Putamen (tissue), 1 donor: ENCODE results near the gene PRR35.

Experiments used
- DNase-seq: peaks from one replicate; pipeline ENCODE4 v3.0.0-alpha.2; 2016; ENCODE audit warnings: low spot score

Gene PRR35

DNA sequence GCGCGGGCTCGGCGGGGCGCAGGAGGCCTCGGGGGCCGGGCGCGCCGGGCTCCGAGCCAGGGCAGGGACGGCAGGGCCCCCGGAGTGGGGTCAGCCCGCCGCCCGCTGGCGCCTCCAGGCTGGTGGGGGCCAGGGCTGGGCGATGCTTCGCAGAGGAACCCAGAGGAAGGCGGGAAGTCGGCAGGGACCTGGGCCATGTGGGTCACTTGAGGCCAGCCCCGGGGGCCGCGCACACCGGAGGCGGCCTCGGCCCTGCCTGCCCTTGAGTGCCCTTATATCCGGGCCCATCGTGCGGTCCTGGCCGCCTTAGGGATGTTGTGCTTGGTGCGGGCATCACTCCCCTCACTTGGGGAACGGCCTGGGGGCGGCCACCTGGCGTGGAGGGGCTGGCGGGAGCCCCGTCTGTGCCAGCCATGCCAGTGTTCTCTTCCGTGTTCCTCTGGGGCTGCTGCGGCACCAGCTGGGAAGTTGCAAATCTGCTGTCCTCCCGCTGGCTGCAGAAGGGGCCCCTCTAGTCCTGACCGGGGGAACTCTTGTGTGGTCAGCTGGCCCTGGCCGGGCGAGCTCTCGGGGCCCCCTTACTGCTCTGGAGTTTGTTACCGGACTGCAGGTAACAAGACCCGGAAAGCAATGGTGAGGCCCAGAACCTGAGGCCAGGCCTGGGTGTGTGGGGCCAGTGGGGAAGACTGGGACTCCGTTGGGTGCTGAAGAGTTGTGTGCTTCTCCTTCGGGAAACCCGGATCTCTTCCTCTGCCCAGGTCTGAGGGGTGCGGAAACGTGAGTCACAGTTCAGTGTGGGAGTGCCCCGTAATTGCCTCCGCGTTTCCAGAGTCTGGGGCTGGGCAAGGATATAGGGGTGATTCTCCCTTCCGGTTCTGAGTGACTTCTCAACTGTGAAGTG is 31.8 kb upstream of the PRR35 start:
- no peak for DNase-seq

DNA sequence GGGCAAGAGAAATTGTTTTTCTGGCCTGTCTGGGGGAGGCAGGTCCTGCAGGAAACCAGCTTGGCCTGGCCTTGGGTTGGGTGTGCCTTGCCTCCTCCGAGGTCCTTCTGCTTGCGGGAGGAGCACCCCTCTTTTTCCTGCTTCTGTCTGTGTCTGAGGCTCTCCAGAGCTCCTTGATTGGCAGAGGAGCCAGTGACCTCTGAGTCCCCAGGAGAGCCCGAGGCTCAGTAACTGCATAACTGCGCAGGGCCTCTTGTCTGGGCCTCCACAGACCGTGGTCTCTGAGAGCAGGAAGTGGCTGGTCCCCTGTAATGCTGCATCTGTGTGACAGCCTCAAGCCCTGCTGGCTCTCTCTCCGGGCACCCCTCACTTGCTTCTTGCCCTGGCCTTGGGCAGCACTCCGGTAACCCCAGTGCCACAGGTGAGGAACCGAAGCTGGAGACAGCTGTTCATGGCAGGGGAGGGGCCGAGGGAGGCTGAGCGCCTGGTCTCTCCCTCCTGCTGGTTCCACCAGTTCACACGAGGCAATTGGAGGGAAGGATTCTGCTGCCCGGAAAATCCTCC is 31.1 kb upstream of the PRR35 start:
- no peak for DNase-seq

DNA sequence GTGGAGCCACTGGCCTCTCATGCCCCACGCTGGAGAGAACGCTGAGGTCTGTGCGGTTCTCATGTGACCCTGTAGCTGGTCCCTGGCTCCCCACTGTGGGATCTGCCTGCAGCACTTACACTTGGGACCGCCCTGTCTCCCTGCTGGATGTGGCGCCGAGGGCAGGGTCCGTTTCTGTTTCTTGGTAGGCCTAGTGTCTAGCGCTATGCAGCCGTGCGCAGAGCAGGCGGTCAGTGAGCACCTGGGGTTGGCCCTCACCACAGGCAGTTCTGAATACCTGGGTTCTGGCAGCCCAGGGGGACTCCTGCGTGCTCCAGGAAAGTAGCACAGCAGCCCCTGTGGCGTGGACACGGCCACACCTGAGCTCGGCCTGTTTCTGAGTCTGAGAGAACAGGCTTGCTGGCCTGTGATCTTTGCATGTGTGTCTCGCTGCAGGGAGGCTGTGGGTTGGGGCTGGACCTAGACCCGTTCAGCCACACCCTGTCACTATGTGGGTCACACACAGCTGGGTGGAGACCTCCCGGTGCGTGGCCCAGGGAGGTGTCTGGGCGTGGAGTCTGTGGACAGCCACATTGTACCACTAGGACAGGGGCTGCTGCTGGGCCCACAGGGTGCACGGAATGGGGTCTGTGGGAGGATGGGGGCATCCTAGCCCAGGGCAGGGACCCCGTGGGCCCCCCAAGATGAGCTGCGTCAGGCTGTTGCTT is 29.9 kb upstream of the PRR35 start:
- no peak for DNase-seq

DNA sequence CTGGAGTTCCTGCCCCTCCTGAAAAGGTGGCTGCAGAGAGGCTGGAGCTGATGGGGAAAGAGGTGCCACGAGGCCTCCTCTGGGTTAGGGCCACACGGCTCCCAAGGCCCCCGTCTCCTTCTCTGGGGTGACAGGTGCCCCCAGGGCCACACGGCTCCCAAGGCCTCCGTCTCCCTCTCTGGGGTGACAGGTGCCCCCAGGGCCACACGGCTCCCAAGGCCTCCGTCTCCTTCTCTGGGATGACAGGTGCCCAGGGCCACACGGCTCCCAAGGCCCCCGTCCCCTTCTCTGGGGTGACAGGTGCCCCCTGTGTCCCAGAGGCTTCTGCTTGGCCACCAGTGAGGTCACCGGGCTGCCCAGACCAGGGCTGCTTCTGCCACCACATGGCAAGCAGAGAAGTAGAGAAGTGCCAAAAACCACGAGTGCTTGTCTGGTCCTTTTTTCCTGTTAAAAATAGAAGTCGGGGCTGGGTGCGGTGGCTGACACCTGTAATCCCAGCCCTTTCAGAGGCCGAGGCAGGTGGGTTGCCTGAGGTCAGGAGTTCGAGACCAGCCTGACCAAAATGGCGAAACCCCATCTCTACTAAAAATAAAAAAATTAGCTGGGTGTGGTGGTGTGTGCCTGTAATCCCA is 28.6 kb upstream of the PRR35 start:
- no peak for DNase-seq

DNA sequence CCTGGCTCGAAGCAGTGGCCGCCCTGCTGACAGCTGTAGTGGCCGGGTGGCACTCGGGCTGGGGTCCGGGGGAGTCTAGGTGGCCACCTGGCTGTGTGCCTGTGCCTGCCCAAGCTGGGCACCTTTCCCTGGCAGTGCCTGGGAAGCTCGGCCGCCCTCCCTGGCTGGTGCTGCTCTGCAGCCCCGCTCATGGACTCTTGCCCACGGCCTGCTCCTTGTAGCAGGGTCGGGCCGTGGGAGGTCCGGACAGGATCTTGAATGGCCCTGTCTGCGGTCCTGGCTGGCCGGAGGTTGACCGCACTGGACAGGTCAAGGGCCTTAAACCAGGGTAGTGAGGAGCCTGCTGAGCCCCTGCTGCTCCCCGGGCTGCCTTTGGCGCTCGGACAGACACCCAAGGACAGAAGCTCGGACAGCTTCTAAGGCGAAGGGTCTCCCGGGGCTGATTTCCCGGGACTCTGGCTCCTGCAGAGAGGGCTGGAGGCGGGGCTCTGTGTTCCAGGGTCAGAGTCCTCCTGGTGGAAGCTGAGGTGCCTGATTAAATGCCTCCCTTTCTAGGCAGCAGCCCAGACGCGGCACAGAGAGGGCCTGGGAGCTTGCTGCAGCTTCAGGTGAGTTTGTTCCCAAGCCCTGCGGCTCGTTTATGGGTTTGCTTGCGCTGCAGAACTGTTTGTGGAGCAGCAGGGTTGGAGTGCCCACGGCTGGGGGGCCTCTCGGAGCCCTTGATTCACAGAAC is 26.6 kb upstream of the PRR35 start:
- no peak for DNase-seq

DNA sequence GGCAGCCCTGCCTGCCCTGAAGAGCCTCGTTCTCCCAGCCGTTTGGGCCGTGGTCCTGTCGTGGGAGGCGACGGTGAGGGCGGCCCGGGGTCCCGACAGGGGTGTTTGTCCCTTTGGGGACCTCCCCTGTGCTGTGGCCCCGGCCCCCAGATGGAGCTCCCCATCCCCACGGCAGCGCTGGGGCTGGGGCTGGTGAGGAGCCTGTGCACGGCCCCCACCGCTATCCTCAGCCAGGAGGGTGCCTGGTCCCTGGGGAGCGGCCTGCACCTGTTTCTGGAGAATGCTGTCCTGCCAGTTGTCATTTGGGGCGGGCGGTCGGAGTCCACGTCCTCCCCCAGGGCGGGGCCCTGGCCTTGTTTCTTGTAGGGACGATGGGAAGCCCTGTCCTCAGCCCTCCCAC is 26.1 kb upstream of the PRR35 start:
- no peak for DNase-seq

DNA sequence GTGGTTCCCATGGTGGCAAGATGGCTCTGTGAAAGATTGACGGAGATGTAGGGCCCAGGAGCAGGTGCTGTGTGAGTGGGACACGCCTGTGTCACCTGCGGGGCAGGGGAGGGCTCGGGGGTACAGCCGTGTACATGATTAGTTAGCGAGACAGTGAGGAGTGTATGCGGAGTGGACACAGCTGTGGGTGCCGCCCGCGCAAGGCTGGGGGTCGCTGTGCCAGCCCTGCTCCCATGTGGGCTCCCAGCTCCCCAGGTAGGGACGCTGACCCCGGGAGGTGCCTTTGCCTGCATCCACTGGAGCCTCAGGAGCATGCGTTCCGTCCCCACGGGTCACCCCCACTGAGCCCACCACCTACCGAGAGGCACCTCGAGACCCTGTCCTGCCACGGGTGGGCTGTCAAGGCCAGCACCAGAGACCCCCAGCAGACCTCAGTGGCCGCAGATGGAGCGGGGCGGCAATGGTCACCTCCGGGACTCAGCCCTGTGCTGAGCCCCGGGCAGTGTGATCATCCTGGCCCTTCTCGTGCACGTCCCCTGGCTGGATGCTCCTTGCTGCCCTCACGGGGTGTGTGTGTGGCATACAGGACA is 25.2 kb upstream of the PRR35 start:
- DNase-seq, result no peak

DNA sequence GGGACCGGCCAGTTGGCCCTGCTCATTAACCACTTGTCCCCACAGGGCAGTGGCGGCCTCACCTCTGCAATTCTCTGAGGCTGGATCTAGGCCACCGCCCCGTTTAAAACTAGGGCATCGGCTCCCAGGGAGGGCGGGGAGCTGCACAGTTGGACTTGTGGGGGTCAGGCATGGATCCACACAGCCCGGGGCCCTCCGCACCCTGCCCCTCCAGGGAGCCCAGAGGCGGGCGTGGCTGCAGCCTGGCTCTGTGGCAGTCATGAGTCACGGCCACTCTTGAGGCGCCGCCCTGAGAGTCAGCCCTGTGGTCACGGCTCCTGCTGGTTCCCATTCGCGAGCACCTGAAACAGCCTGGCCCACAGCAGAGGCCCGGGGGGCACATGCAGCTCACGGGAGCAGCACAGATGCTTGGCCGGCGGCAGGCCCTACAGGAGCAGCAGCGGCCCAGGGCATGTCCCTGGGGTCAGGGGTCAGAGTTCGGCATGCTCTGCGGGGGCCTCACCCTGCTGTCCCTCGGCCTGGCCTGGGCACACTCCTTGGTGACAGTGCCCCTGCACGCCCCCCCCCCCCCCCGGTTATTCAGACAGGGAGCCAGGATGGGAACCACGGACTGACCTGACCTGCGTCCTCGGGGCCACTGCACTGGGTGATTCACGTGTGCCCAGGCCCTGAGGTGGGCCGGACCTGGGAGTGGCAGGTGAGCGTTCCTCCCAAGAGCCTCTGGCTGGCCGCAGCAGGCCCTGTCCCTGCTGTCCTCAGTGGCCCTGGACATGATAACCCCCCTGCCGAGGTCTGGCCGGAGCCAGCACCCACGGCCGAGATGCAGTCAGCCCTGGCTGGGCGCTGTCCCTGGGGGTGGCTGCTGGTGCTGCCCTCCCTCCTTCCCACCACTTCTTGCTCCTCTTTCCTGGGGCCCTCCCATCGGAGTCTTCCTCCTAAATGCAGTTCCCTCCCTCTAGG is 24.5 kb upstream of the PRR35 start:
- no peak for DNase-seq

DNA sequence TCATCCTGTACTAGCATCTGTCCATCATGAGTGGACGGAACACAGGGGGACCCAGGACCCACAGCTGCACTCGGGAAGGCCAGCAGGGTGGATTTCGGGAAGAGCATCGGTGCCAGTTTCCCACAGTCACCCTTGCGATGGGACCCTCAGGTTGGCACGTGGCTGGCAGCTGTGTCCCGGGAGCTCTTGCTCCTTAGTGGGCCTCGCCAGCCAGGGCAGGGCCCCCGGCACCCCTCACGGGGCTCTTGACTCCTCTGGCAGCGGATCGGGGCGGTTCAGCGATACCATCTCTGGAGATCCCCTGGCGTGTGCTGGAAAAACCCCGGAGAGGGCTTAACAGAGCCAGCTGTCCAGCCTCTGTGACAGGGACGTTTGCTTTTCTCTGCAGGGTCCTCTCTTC is 23.4 kb upstream of the PRR35 start:
- no peak for DNase-seq

DNA sequence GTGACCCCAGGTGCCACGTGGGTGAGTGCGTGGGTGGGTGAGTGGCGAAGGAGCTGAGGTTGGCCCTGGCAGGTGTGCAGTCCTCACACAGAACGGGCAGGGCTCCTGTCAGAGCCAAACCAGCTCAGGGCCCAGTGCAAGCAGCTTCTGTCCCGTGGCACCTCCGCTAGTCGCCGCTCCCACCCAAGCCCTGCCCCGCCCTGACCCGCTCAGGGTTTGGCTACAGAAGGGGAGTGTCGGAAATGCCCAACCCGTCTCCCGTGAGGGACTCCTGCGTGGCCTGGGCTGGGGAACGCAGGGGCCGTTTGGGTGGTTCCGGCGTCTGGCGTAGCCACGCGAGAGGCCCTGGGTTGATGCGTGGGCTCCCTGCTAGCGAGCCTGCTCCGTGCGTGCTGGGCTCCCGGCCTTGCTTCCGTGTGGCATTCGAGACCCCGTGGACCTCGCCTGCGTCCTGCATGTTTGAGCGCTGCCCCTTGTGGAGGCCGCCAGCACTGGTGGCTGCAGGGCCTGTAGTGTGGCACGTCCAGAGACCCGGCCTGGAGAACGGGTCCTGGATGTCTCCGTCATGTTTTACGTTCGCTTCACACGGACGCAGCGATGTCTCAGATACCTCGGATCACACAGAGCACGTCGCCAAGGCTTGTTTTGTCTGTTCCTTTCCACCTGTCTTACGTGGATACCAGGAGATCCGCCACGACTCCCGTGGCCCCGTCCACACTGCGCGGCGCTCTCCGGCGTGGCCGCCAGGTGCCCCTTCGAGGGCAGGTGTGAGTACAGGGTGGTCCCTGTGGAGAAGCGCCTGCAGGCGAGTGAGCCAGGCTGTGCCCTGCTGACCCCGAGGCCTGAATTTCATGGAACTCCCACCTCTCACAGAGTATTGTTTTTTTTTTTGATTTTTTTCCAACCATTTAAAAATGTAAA is 22.5 kb upstream of the PRR35 start:
- DNase-seq, result no peak

DNA sequence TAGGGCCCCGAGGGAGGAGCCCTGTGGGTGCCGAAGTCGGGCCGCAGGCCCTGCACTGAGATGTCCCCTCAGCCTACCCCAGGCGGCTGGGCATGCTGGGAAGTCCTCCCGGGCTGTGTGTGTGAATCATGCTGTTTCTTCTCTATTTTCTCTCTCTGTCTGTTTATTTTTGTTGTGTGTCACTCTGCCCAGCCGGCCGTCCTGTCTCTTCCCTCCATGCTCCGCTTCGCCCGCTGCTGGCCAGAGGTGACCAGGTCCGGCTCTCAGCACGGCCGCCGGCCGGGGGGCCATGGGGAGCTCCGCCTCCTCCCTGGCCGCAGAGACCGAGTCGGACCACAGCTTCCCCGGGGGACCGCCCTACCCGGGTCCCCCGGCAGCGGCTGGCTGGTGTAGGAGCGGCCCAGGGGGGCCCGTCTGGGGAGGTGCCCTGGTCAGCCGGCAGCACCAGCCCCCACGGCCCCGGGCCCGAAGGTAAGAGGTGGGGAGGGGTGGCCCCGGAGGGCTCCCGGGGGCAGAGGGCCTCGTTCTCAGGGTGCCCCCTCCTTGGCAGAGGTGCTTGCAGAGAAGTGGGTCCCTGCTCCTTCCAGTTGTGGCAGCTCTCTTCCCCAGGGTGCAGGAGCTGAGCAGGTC is 20.2 kb upstream of the PRR35 start:
- no peak for DNase-seq

DNA sequence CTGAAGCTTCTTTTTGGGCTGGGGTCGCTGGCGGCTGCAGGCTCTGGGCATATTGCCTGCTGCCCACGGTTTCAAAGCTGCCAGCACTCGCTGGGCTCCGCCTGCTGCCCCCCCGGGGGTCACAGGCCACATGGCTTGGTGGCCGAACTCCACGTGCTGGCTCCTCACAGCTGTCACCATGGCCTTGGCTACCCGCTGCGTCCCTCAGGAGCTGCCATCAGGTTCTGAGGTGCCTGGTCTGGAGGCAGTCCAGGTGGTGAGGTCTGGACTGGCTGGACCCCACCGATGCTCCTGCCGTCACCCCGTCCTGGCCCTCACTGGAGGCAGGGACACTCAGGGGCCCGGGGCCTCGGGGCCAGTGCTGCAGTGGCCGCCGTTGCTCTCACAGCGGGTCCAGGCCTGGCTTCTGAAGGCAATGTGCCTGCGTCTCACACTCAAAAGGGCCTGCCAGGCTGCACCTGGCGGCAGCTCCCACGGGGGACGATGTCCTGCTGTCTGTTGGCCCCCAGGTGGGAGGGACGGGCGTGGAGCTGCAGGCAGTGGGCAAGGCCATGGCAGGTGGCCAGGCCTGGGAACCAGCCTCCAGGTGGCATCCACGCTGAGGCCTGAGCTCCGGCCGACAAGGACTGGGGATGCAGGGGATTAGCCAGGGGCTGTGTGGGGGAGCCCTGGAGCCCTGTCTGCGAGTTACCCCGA is 19.4 kb upstream of the PRR35 start:
- DNase-seq, result no peak

DNA sequence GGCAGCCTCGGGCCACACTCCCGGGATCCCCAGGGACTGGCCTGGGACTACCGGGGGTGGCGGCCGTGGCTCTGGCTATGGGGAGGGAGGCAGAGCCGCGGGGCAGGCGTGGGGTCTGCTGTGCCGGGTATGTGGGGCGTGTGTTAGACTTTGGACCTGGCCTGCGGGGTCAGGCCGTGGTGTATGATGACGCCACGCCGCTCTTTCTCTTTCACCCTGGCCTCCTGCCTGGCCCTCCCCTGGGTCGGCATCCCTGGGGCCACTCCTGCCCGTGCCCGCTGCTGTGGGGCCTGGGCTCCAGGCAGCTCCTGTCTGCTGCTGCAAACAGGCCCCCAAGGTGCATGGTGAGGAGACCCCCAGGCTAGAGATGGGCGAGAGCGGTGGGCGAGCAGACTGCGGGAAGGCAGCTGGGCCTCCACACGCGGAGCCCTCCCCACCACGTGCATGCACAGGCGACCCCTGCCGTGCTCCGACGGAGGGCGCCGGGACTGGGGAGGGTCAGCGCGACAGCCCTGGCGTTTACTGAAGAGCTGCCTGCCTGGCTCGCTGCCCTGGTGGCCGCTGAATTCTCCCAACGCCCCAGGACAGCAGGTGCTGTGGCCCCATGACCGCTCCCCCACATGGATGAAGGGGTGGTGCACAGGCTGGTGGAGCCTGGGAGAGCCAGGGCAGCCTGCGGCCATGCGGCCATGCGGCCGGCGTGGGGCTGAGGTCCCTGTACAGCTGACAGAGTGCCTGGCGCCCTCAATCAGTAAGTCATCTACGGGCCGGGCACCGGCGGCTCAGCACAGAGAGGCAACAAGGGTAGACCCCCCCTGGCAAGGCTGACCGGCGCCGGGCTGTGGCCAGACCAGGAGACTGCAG is 16.7 kb upstream of the PRR35 start:
- no peak for DNase-seq

DNA sequence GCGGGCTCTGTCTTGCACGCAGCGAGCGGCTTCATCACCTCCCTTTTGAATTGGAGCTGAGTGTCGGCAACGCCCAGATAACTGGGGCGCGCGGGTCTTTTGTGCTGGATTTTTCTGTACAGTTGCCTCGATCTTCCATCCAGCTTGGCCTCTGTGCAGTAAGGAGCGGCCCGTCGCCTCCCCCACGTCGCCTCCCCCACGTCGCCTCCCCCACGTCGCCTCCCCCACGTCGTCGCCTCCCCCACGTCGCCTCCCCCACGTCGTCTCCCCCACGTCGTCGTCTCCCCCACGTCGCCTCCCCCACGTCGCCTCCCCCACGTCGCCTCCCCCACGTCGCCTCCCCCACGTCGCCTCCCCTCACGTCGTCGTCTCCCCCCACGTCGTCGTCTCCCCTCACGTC is 15.7 kb upstream of the PRR35 start:
- DNase-seq, result no peak

DNA sequence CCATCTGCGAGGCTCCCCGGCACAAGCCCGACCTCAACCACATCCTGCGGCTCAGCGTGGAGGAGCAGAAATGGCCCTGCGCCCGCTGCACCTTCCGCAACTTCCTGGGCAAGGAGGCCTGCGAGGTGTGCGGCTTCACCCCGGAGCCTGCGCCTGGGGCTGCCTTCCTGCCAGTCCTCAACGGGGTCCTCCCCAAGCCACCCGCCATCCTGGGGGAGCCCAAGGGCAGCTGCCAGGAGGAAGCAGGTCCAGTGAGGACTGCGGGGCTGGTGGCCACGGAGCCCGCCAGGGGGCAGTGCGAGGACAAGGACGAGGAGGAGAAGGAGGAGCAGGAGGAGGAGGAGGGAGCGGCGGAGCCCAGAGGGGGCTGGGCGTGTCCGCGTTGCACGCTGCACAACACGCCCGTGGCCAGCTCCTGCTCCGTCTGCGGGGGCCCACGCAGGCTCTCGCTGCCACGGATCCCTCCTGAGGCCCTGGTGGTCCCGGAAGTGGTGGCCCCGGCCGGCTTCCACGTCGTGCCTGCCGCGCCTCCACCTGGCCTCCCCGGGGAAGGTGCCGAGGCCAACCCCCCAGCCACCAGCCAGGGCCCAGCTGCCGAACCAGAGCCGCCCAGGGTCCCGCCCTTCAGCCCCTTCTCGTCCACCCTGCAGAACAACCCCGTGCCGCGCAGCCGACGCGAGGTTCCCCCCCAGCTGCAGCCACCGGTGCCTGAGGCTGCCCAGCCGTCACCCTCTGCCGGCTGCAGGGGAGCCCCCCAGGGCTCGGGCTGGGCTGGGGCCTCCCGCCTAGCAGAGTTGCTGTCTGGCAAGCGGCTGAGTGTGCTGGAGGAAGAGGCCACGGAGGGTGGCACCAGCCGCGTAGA is 13.1 kb upstream of the PRR35 start:
- no peak for DNase-seq

DNA sequence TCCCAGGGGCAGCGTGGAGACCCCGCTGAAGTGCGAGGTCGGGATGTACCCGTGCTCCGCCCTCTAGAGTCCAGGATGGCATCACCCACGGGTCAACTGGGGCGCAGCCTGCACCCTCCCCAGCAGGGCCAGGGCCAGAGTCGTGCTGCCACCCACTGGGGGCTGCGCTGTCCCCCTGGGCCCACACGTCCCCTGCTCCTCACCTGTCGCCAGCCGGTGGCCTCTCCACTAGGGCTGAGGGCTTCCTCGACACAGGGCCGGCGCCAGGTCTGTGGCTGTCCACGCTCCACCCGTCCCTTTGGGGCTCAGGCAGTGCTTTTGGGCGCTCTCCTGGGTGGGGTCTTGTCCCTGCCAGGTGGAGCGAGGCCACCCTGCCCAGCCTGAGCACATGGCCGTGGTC is 11.6 kb upstream of the PRR35 start:
- DNase-seq, result no peak
